B cell (primary cell): Measurements from ENCODE around the gene KLHL2. TPM values are rescaled to one million over a fixed set of nuclear protein-coding genes. Genes with fewer than 3 reads are reported as not detected.
"Not testable (repeated sequence)": the region's sequence is repeated elsewhere in the genome, so short reads cannot be mapped to it uniquely, and the experiment has no call there.

Experiments
- ATAC-seq: fragments of 200-7000 bp; cut with Tn5 transposase; one replicate; pipeline ENCODE4 v1.10.0; 2021; ENCODE audit warnings: low read depth, mild to moderate bottlenecking, moderate number of reproducible peaks, moderate library complexity
- CTCF ChIA-PET: fragments of 350-600 bp; sonication (Branson Sonifier 250); formaldehyde crosslinking; loops from one replicate; lab custom pipeline; 2021; ENCODE audit warnings: antibody characterized with exemption, inconsistent platforms; lab: Charles Lee
- POLR2A ChIA-PET: fragments of 350-600 bp; sonication (Branson Sonifier 250); formaldehyde crosslinking; loops from one replicate; lab custom pipeline; 2021; ENCODE audit warnings: antibody characterized with exemption; lab: Charles Lee
- DNase-seq: peaks from one replicate; pipeline ENCODE4 v3.0.0; 2013
- H2AFZ ChIP-seq: 2 replicates; pipeline ENCODE4 v1.6.1; 2012; ENCODE audit warnings: mild to moderate bottlenecking, low read depth, low read length; ENCODE audit not compliant: insufficient read depth, poor library complexity, severe bottlenecking
- H3K27ac ChIP-seq, 2 donors: 1 replicate in 1 of 2; 2 replicates in 1 of 2; pipeline ENCODE4 v1.5.1; 2012 to 2013; ENCODE audit warnings: low read length in 2 of 2, mild to moderate bottlenecking in 2 of 2, moderate library complexity in 1 of 2
- H3K27me3 ChIP-seq, 4 experiments: fragments of 200-600 bp in 1 of 4; sonication (generic) in 1 of 4; replicated peaks in 1 of 4; 1 replicate in 2 of 4; 2 replicates in 2 of 4; pipeline versions ENCODE4 v1.6.1 to v1.7.0; 2013 to 2016; ENCODE audit warnings: low read length in 3 of 4, mild to moderate bottlenecking in 2 of 4, mixed read lengths in 1 of 4, moderate library complexity in 1 of 4; ENCODE audit not compliant: insufficient read depth in 4 of 4, control insufficient read depth in 3 of 4; ENCODE audit errors: control extremely low read depth in 1 of 4
- H3K36me3 ChIP-seq, 2 experiments: replicated peaks in 1 of 2; 1 replicate in 1 of 2; 2 replicates in 1 of 2; pipeline versions ENCODE4 v1.6.1 to v1.7.1; 2013; ENCODE audit warnings: low read length in 1 of 2; ENCODE audit not compliant: insufficient read depth in 2 of 2, control insufficient read depth in 1 of 2; ENCODE audit errors: control extremely low read depth in 1 of 2, extremely low read depth in 1 of 2
- H3K4me1 ChIP-seq, 2 donors: fragments of 200-600 bp in 1 of 2; sonication (generic) in 1 of 2; 1 replicate in 1 of 2; 2 replicates in 1 of 2; pipeline versions ENCODE4 v1.5.1 to v1.6.1; 2013 to 2017; ENCODE audit warnings: low read length in 2 of 2; ENCODE audit not compliant: control insufficient read depth in 2 of 2, insufficient read depth in 2 of 2
- H3K4me2 ChIP-seq: replicated peaks from 2 replicates; pipeline ENCODE3; 2012; ENCODE audit warnings: mild to moderate bottlenecking, low read depth, low read length; ENCODE audit not compliant: poor library complexity, severe bottlenecking
- H3K4me3 ChIP-seq, 5 experiments: fragments of 200-600 bp in 1 of 5; sonication (generic) in 1 of 5; 1 replicate in 3 of 5; 2 replicates in 2 of 5; pipeline versions ENCODE4 v1.5.1 to v1.7.0; 2011 to 2016; ENCODE audit warnings: low read length in 4 of 5, mild to moderate bottlenecking in 4 of 5, low read depth in 2 of 5, control low read depth in 1 of 5, moderate library complexity in 1 of 5; ENCODE audit not compliant: insufficient read depth in 1 of 5; ENCODE audit errors: control extremely low read depth in 1 of 5, extremely low read depth in 1 of 5
- H3K79me2 ChIP-seq: fragments of 200-600 bp; sonication (generic); one replicate; pipeline ENCODE4 v1.6.0; 2016; ENCODE audit warnings: low read length; ENCODE audit not compliant: control insufficient read depth, insufficient read depth
- H3K9ac ChIP-seq: fragments of 200-600 bp; sonication (generic); 2 replicates; pipeline ENCODE4 v1.6.1; 2017; ENCODE audit warnings: mild to moderate bottlenecking, low read length, moderate library complexity
- H3K9me3 ChIP-seq, 3 donors: one replicate each; pipeline versions ENCODE4 v1.6.1 to v1.7.1; 2013; ENCODE audit warnings: low read length in 2 of 3; ENCODE audit not compliant: control insufficient read depth in 2 of 3, insufficient read depth in 1 of 3; ENCODE audit errors: control extremely low read depth in 1 of 3
- H4K20me1 ChIP-seq: 2 replicates; pipeline ENCODE4 v1.6.0; 2012; ENCODE audit warnings: mild to moderate bottlenecking, low read length; ENCODE audit not compliant: insufficient read depth, control insufficient read depth, poor library complexity, severe bottlenecking
- H3K27ac Mint-ChIP-seq: one replicate; pipeline ENCODE4 v1.8.0; 2021; ENCODE audit warnings: mixed read lengths
- H3K27me3 Mint-ChIP-seq: one replicate; pipeline ENCODE4 v1.8.0; 2021; ENCODE audit warnings: mixed read lengths
- H3K4me1 Mint-ChIP-seq: one replicate; pipeline ENCODE4 v1.8.0; 2021; ENCODE audit warnings: mixed read lengths
- H3K4me3 Mint-ChIP-seq: one replicate; pipeline ENCODE4 v1.8.0; 2021; ENCODE audit warnings: mixed read lengths
- H3K9me3 Mint-ChIP-seq: one replicate; pipeline ENCODE4 v1.8.0; 2022; ENCODE audit warnings: mixed read lengths; ENCODE audit not compliant: insufficient read depth
- EZH2 ChIP-seq: IDR thresholded peaks from 2 replicates; pipeline ENCODE4 v1.6.1; 2012; ENCODE audit warnings: borderline replicate concordance, low read depth, mild to moderate bottlenecking, moderate library complexity, low read length; ENCODE audit not compliant: insufficient read depth, poor library complexity, severe bottlenecking
- WGBS: methylation state at CpG from one replicate; pipeline ENCODE4 v1.1.5; 2013; ENCODE audit warnings: missing lambda C conversion rate; ENCODE audit not compliant: insufficient coverage; 5-methylcytosine and 5-hydroxymethylcytosine counted together
- intact Hi-C: fragments of 100-400 bp; cut with micrococcal nuclease; formaldehyde crosslinking; loops from one replicate; pipeline ENCODE4 v1.10.0; 2022
- polyA plus RNA-seq: library from polyadenylated mRNA; depleted of rRNA; stranded (reverse); fragments of >200 nt; gene quantifications from 2 replicates; pipeline ENCODE4 v1.2.3, GENCODE V29; 2012
- total RNA-seq, 2 donors: library from RNA; stranded (reverse); fragments of 120-200 nt in 1 of 2; gene quantifications; 1 replicate in 1 of 2; 2 replicates in 1 of 2; pipeline versions ENCODE4 v1.2.3 to v1.2.4, GENCODE V29; 2013 to 2022
- TF ChIP-seq, protein P1 (sequence below): fragments of 200-600 bp; IDR thresholded peaks from one replicate; pipeline ENCODE4 v1.8.0; 2022; ENCODE audit warnings: antibody characterized with exemption, mild to moderate bottlenecking

KLHL2 gene
- total and polyA plus RNA-seq, 2 donors (not counting 1 experiment from before 2014, with no cell fraction given) = 7.8 to 77.5 TPM

DNA sequence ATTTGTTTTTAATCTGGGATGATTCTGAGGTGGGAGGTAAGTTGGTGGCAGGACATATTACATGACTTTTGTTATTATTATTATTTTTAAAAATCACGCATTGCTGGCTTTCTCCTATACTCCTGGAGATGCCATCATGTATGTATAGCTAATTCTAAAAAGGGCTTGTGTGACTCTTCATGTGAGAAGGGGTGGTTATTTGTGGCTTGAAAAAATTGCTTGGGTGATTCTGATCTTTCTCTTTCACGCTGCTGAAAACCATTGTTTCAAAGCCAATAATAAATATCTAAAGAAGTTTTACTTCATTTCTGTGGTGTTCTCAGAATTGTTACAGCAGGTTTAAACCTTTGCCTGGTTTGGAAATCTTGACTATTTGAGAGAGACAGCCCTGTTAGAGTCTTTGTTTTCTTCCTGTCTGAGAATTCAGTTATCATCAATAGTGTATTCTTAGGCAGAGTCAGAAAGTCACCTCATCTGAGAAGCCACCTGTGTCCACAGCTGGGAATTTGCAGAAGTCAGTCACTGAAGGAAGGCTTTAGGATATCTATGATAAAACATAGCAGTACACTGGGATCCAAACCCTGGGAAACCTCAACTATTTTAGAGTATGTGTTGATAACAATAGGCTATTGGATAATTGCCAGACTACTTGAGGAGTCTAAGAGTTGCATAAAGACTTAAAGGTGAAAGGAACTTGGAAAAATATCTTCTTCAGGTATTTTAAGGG is 8.6 kb downstream of the KLHL2 start:
- H2AFZ ChIP-seq, H3K27me3 ChIP-seq, H3K27me3 Mint-ChIP-seq, DNase-seq, H3K4me2 ChIP-seq, H3K9ac ChIP-seq, H3K9me3 ChIP-seq, H3K9me3 Mint-ChIP-seq, H3K4me3 ChIP-seq, H3K36me3 ChIP-seq, POLR2A ChIA-PET, intact Hi-C loops: not testable (repeated sequence)
- peak overlapping the region; percentile 59 for H3K27ac Mint-ChIP-seq
- peaks cover 16% of the 10 kb centered on the region for H4K20me1 ChIP-seq
- H3K27ac ChIP-seq = peak overlapping the region in 1 of 2 donors; percentile 30
- CTCF ChIA-PET = interaction anchor here (1.3 kb wide), 1 partner anchor 103 kb away, joined by 3 read pairs; the partner anchor contains the start of gene TMEM192
- no CpG with 5 or more reads among the region's 2 CpGs for whole genome bisulfite sequencing
- H3K4me1 Mint-ChIP-seq = peaks cover 65% of the 10 kb centered on the region
- peak; percentile 42 for ATAC-seq
- H3K4me1 ChIP-seq = peaks cover 11 to 26% of the 10 kb centered on the region in 2 donors
- peak overlapping the region; percentile 74 for H3K4me3 Mint-ChIP-seq
- peaks cover 34% of the 10 kb centered on the region for H3K79me2 ChIP-seq

DNA sequence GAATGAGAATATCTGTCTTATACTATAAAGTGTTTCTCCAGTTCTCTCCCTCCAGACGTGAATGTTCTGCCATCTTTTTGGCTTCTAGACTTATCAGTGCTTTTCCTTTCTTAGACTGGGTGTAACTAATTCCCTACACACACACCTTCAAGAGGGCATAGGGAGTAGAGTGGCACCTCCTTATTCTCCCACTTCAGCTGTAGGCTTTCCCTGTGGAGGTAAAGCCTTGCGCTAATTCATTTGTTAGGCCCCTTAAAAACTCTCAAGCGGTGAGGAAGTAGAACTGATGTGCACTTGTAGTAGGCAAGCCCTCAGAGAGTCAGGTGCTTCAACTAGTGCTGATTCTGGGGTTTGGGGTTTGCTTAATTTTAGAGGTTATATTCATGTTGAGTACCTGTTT is 10.0 kb downstream of the KLHL2 start:
- DNase-seq (no peak), ATAC-seq (no peak)
- H3K36me3 ChIP-seq = peaks cover 0 to 1% of the 10 kb centered on the region in 2 experiments
- peaks cover 16% of the 10 kb centered on the region for H4K20me1 ChIP-seq
- peaks cover 28% of the 10 kb centered on the region for H3K79me2 ChIP-seq
- ChIA-PET CTCF (no interaction called here), POLR2A (no interaction called here)
- no peak overlapping the region for H3K27ac ChIP-seq
- no peaks in the 10 kb centered on the region for H3K27me3 ChIP-seq
- no peaks in the 10 kb centered on the region for H3K9me3 Mint-ChIP-seq
- intact Hi-C loops = no loop called here
- no peak overlapping the region for H3K4me3 Mint-ChIP-seq
- TF ChIP-seq, protein P1, sequence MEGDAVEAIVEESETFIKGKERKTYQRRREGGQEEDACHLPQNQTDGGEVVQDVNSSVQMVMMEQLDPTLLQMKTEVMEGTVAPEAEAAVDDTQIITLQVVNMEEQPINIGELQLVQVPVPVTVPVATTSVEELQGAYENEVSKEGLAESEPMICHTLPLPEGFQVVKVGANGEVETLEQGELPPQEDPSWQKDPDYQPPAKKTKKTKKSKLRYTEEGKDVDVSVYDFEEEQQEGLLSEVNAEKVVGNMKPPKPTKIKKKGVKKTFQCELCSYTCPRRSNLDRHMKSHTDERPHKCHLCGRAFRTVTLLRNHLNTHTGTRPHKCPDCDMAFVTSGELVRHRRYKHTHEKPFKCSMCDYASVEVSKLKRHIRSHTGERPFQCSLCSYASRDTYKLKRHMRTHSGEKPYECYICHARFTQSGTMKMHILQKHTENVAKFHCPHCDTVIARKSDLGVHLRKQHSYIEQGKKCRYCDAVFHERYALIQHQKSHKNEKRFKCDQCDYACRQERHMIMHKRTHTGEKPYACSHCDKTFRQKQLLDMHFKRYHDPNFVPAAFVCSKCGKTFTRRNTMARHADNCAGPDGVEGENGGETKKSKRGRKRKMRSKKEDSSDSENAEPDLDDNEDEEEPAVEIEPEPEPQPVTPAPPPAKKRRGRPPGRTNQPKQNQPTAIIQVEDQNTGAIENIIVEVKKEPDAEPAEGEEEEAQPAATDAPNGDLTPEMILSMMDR = no peak
- no peak for TF ChIP-seq EZH2
- H3K4me3 ChIP-seq = no peak overlapping the region
- H3K4me2 ChIP-seq = no peak overlapping the region
- no peak overlapping the region for H3K9ac ChIP-seq
- no peak overlapping the region for H2AFZ ChIP-seq
- 100% methylated on average over 1 of the region's 3 CpGs for WGBS
- H3K4me1 Mint-ChIP-seq = peaks cover 66% of the 10 kb centered on the region
- H3K27ac Mint-ChIP-seq = peak overlapping the region; percentile 1
- H3K27me3 Mint-ChIP-seq = no peaks in the 10 kb centered on the region
- H3K9me3 ChIP-seq = no peaks in the 10 kb centered on the region
- peaks cover 16 to 29% of the 10 kb centered on the region in 2 donors for H3K4me1 ChIP-seq

DNA sequence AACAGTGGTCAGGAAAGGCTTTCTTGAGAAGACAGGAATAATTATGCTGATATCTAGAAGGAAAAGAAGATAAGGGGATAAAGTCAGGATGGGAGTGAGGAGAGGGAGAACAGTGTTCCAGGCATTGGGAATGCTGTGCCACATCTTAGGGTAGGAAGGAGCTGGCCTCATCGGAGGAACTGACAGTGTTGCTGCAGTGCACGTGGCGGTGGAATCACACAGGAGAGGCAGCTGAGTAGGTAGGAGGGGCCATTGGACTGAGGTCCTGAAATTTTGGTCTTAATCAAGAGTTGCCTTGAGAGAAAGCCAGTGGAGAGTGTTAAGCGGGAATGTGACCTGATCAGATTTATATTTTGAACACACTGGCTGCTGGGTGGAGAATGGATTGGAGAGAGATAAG is 13.9 kb downstream of the KLHL2 start:
- H2AFZ ChIP-seq, H3K4me3 Mint-ChIP-seq, H3K27ac ChIP-seq, H3K27me3 Mint-ChIP-seq, POLR2A ChIA-PET, H3K36me3 ChIP-seq, DNase-seq, H3K27me3 ChIP-seq, H3K27ac Mint-ChIP-seq, intact Hi-C loops, ATAC-seq, H4K20me1 ChIP-seq, H3K4me2 ChIP-seq, H3K9ac ChIP-seq, H3K4me3 ChIP-seq, H3K9me3 Mint-ChIP-seq, CTCF ChIA-PET, H3K9me3 ChIP-seq: not testable (repeated sequence)
- H3K4me1 Mint-ChIP-seq = peaks cover 45% of the 10 kb centered on the region
- peaks cover 13 to 14% of the 10 kb centered on the region in 2 donors for H3K4me1 ChIP-seq
- H3K79me2 ChIP-seq = peaks cover 13% of the 10 kb centered on the region
- WGBS = 99% methylated on average over 4 of the region's 4 CpGs
